ENCODE data around the gene BAZ1B.
"Not testable (repeated sequence)": the region's sequence is repeated elsewhere in the genome, so short reads cannot be mapped to it uniquely, and the experiment has no call there.

The BAZ1B gene

DNA sequence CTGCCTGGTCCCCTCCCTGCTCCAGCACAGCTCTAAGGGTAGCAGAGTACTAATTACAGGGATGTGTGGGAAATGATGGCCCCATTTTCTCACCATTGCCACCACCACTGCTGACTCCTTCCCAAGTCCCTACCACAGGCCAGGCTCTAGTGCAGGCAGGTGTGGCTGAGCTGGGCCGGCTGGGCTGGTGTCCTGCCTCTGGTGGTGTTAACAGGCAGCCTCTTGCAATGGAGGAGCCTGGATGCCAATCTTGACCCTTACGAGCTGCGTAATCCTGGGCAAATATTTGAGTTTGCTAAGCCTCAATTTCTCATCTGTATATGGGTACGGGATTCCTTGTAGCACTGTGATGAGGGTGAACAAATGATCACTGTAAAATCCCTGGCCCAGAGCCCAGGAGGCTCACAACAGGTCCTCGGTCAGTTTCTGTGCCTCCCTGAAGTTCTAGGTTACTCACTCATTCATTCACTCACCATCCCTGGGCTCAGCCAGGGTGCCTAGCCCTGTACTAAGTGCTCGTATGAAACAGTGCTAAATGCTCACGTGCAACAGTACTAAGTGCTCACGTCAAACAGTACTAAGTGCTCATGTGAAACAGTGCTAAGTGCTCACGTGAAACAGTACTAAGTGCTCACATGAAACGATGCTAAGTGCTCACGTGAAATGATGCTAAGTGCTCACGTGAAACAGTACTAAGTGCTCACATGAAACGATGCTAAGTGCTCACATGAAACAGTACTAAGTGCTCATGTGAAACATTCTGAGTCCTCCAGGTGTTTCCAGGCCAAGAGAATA, 90.9 kb downstream of the BAZ1B start:
- H3K27ac ChIP-seq (ENCODE audit: insufficient read depth, low read depth, low read length, poor library complexity, severe bottlenecking) = no peak overlapping the region

DNA sequence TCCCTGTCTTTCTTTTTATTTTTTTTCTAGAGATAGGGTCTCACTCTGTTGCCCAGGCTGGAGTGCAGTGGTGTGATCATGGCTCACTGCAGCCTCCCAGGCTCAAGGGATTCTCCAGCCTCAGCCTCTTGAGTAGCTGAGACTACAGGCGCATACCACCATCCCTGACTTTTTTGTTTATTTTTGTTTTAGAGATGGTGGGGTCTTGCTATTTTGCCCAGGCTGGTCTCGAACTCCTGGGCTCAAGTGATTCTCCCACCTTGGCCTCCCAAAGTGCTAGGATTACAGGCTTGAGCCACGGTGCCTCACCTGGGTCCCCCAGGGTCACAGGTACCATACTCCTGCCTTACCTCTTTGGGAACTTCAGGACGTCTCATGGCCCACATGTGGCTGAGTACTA, 91.6 kb downstream of the BAZ1B start:
- not testable (repeated sequence) for H3K4me3 ChIP-seq (ENCODE audit: insufficient read depth, low read depth, low read length); H3K27ac ChIP-seq (ENCODE audit: insufficient read depth, low read depth, low read length, poor library complexity, severe bottlenecking); H3K36me3 ChIP-seq (ENCODE audit: control insufficient read depth, insufficient read depth, low read length); H3K9me3 ChIP-seq (ENCODE audit: control insufficient read depth, low read length)
- Histone ChIP-seq H3K27me3 (ENCODE audit: control insufficient read depth, insufficient read depth, low read length, poor library complexity, severe bottlenecking) (peaks cover 13% of the 10 kb centered on the region), H3K4me1 (ENCODE audit: control insufficient read depth, insufficient read depth, low read length) (peaks cover 16% of the 10 kb centered on the region)
- WGBS, 2 experiments = 95% methylated on average over 4 of the region's 4 CpGs

More for the DNA sequence above, 90.9 kb downstream of the BAZ1B start:
- Histone ChIP-seq H3K4me3 (ENCODE audit: insufficient read depth, low read depth, low read length) (no peak overlapping the region), H3K36me3 (ENCODE audit: control insufficient read depth, insufficient read depth, low read length) (no peaks in the 10 kb centered on the region), H3K9me3 (ENCODE audit: control insufficient read depth, low read length) (no peaks in the 10 kb centered on the region), H3K4me1 (ENCODE audit: control insufficient read depth, insufficient read depth, low read length) (peaks cover 21% of the 10 kb centered on the region), H3K27me3 (ENCODE audit: control insufficient read depth, insufficient read depth, low read length, poor library complexity, severe bottlenecking) (peaks cover 13% of the 10 kb centered on the region)
- 92 to 94% methylated on average over 13 of the region's 13 CpGs for WGBS, 2 experiments

DNA sequence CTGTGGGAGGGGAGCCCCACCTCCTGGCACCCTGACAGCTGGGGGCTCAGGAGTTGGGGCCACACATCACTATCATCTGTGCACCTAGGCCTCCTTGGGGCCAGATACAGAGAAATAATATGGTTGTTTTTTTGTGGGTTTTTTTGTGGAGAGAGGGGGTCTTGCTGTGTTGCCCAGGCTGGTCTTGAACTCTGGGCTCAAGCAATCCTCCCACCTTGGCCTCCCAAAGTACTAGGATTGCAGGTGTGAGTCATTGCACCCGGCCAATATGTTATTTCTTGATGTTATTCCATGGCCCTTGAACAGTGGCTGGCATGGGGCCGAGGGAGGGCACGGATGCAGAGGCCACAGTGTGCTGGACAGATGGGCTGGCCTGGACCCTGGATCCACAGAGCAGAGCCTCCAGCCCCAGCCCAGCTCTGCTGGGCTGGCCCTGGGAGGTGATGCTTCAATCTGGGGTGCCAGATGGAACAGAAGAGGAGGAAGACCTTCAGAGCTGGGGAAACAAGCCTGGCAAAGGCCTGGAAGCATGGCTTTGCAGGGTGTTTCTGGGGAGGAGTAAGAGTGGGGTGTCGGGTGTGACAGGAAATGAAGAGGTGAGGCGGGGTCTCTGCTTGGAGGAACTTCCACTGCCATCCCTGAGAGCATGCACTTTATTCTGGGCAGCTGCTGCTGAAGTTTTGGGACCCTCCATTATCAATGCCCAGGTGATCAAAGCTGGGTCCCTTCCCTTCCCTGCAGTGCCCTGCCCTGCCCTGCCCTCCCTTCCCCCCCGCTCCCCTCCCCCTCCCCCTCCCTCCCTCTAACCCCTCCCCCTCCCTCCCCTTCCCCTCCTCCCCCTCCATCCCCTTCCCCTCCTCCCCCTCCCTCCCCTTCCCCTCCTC, 92.2 kb downstream of the BAZ1B start:
- H3K4me1 ChIP-seq (ENCODE audit: control insufficient read depth, insufficient read depth, low read length) = peaks cover 16% of the 10 kb centered on the region
- peak overlapping the region; percentile 62 for H3K27ac ChIP-seq (ENCODE audit: insufficient read depth, low read depth, low read length, poor library complexity, severe bottlenecking)
- WGBS, 2 experiments = 91% methylated on average over 5 of the region's 6 CpGs
- no peak overlapping the region for H3K4me3 ChIP-seq (ENCODE audit: insufficient read depth, low read depth, low read length)
- no peaks in the 10 kb centered on the region for H3K36me3 ChIP-seq (ENCODE audit: control insufficient read depth, insufficient read depth, low read length)
- peaks cover 11% of the 10 kb centered on the region for H3K27me3 ChIP-seq (ENCODE audit: control insufficient read depth, insufficient read depth, low read length, poor library complexity, severe bottlenecking)
- no peaks in the 10 kb centered on the region for H3K9me3 ChIP-seq (ENCODE audit: control insufficient read depth, low read length)

DNA sequence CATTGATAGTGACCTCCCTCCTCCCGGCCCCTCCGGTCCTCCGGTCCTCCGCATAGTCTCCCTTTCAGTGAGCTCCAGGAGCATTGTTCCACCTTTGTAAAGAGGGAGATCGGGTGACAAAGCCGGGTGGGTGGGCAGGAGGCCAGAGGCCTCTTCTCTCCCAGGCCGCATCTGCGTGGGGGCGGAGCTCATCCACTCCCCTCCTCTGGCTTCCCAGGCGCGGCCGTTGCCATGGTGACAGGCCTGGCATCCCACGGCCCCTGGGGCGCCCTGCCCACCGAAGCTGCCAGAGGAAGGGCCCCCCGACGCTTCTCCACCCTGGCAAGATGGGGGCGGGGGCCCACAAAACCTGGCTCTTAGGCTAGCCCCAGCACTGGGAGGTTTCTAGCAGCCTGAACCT, 92.9 kb downstream of the BAZ1B start:
- Histone ChIP-seq H3K27me3 (ENCODE audit: control insufficient read depth, insufficient read depth, low read length, poor library complexity, severe bottlenecking) (peaks cover 5% of the 10 kb centered on the region), H3K27ac (ENCODE audit: insufficient read depth, low read depth, low read length, poor library complexity, severe bottlenecking) (peak overlapping the region; percentile 62), H3K36me3 (ENCODE audit: control insufficient read depth, insufficient read depth, low read length) (no peaks in the 10 kb centered on the region), H3K4me1 (ENCODE audit: control insufficient read depth, insufficient read depth, low read length) (peaks cover 16% of the 10 kb centered on the region), H3K4me3 (ENCODE audit: insufficient read depth, low read depth, low read length) (no peak overlapping the region), H3K9me3 (ENCODE audit: control insufficient read depth, low read length) (no peaks in the 10 kb centered on the region)
- 2 to 5% methylated on average over 18 of the region's 18 CpGs for WGBS, 2 experiments

DNA sequence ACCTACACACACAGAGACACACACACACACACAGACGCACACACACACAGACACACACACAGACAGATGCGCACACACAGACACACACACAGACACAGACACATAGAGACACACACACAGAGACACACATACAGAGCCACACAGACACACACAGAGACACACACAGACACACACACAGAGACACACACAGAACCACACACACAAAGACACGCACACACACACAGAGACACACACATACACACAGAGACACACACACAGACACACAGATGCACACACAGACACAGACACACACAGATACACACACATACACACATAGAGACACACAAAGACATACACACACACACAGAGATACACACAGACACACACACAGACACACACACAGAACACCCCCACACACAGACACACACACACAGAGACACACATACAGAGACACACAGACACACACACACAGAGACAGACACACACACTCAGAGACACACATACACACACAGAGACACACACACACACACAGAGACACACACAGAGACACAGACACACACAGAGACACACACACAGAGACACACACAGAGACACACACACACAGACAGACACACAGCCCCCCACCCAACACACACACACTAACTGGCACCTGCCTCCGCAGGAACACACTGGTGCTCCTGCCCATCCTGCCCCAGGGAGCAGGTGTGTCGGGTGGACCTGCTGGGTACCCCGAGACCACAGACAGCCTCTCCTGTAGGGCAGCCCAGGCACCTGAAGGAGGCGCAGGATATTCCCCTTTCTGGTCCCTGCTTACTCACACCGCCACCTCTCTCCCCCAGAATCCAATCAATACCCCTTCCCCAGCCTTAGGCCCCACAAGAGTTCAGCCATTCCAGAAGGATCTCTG, 93.9 kb downstream of the BAZ1B start:
- 77 to 79% methylated on average over 8 of the region's 8 CpGs for WGBS, 2 experiments
- Histone ChIP-seq H3K27ac (ENCODE audit: insufficient read depth, low read depth, low read length, poor library complexity, severe bottlenecking) (peak overlapping the region; percentile 62), H3K36me3 (ENCODE audit: control insufficient read depth, insufficient read depth, low read length) (no peaks in the 10 kb centered on the region), H3K9me3 (ENCODE audit: control insufficient read depth, low read length) (no peaks in the 10 kb centered on the region), H3K27me3 (ENCODE audit: control insufficient read depth, insufficient read depth, low read length, poor library complexity, severe bottlenecking) (no peaks in the 10 kb centered on the region), H3K4me1 (ENCODE audit: control insufficient read depth, insufficient read depth, low read length) (peaks cover 16% of the 10 kb centered on the region), H3K4me3 (ENCODE audit: insufficient read depth, low read depth, low read length) (no peak overlapping the region)

DNA sequence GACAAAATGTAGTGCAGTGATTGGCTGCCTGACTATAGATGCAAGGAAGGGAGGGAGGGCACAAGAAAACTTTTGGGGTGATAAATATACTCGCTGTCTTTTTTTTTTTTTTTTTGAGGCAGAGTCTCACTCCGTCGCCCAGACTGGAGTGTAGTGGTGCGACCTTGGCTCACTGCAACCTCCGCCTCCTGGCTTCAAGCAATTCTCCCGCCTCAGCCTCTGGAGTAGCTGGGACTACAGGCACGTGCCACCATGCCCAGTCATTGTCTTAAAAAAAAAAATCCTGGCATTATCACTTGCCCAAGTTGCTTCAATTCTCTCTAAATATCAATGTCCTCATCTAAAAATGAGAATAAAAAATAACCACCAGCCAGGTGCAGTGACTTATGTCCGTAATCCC, 96.1 kb downstream of the BAZ1B start:
- peaks cover 16% of the 10 kb centered on the region for H3K4me1 ChIP-seq (ENCODE audit: control insufficient read depth, insufficient read depth, low read length)
- H3K4me3 ChIP-seq (ENCODE audit: insufficient read depth, low read depth, low read length) = no peak overlapping the region
- H3K36me3 ChIP-seq (ENCODE audit: control insufficient read depth, insufficient read depth, low read length) = no peaks in the 10 kb centered on the region
- H3K27ac ChIP-seq (ENCODE audit: insufficient read depth, low read depth, low read length, poor library complexity, severe bottlenecking) = no peak overlapping the region
- 92 to 93% methylated on average over 8 of the region's 8 CpGs for WGBS, 2 experiments
- H3K9me3 ChIP-seq (ENCODE audit: control insufficient read depth, low read length) = no peaks in the 10 kb centered on the region
- H3K27me3 ChIP-seq (ENCODE audit: control insufficient read depth, insufficient read depth, low read length, poor library complexity, severe bottlenecking) = no peaks in the 10 kb centered on the region

DNA sequence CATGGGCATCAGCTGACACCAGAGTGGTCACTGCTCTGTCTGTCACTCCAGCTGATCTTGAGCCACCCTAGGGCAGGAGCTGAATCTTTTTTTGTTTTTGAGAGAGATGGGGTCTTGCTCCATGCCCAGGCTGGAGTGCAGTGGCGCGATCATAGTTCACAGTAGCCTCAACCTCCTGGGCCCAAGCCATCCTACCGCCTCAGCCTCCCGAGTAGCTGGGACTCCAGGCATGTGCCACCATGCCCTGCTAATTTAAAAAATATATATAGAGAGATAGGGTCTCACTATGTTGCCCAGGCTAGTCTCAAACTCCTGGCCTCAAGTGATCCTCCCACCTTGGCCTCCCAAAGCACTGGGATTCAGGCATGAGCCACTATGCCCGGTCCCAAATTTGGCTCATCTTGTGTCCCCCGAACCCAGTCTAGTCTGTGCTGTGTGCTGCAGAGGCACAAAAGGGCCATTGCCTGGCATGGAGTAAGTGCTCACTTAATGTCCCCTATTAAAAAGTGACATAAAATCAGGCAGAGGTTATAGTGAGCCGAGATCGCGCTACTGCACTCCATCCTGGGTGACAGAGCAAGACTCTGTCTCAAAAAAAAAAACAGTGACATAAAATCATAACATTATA, 96.6 kb downstream of the BAZ1B start:
- no peak overlapping the region for H3K4me3 ChIP-seq (ENCODE audit: insufficient read depth, low read depth, low read length)
- H3K27ac ChIP-seq (ENCODE audit: insufficient read depth, low read depth, low read length, poor library complexity, severe bottlenecking) = no peak overlapping the region
- H3K4me1 ChIP-seq (ENCODE audit: control insufficient read depth, insufficient read depth, low read length) = peaks cover 16% of the 10 kb centered on the region
- no peaks in the 10 kb centered on the region for H3K36me3 ChIP-seq (ENCODE audit: control insufficient read depth, insufficient read depth, low read length)
- H3K27me3 ChIP-seq (ENCODE audit: control insufficient read depth, insufficient read depth, low read length, poor library complexity, severe bottlenecking) = no peaks in the 10 kb centered on the region
- H3K9me3 ChIP-seq (ENCODE audit: control insufficient read depth, low read length) = no peaks in the 10 kb centered on the region
- WGBS, 2 experiments = 84 to 87% methylated on average over 9 of the region's 9 CpGs

DNA sequence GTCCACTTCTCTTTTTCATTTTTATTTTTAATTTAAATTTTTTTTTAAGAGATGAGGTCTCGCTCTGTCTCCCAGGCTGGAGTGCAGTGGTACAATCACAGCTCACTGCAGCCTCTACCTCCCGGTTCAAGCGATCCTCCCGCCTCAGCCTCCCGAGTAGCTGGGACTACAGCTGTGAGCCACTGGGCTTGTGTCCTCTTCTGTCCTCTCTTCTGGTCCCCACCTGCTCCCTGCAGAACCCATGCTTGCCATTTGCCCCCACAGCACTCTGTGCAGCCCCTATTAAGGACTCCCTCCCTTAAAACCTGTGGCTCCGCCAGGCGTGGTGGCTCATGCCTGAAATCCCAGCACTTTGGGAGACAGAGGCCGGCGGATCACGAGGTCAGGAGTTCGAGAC, 97.6 kb downstream of the BAZ1B start:
- Histone ChIP-seq H3K4me3 (ENCODE audit: insufficient read depth, low read depth, low read length) (no peak overlapping the region), H3K27me3 (ENCODE audit: control insufficient read depth, insufficient read depth, low read length, poor library complexity, severe bottlenecking) (no peaks in the 10 kb centered on the region), H3K27ac (ENCODE audit: insufficient read depth, low read depth, low read length, poor library complexity, severe bottlenecking) (no peak overlapping the region), H3K4me1 (ENCODE audit: control insufficient read depth, insufficient read depth, low read length) (peaks cover 11% of the 10 kb centered on the region), H3K36me3 (ENCODE audit: control insufficient read depth, insufficient read depth, low read length) (no peaks in the 10 kb centered on the region), H3K9me3 (ENCODE audit: control insufficient read depth, low read length) (no peaks in the 10 kb centered on the region)
- WGBS, 2 experiments = 91 to 93% methylated on average over 11 of the region's 11 CpGs

DNA sequence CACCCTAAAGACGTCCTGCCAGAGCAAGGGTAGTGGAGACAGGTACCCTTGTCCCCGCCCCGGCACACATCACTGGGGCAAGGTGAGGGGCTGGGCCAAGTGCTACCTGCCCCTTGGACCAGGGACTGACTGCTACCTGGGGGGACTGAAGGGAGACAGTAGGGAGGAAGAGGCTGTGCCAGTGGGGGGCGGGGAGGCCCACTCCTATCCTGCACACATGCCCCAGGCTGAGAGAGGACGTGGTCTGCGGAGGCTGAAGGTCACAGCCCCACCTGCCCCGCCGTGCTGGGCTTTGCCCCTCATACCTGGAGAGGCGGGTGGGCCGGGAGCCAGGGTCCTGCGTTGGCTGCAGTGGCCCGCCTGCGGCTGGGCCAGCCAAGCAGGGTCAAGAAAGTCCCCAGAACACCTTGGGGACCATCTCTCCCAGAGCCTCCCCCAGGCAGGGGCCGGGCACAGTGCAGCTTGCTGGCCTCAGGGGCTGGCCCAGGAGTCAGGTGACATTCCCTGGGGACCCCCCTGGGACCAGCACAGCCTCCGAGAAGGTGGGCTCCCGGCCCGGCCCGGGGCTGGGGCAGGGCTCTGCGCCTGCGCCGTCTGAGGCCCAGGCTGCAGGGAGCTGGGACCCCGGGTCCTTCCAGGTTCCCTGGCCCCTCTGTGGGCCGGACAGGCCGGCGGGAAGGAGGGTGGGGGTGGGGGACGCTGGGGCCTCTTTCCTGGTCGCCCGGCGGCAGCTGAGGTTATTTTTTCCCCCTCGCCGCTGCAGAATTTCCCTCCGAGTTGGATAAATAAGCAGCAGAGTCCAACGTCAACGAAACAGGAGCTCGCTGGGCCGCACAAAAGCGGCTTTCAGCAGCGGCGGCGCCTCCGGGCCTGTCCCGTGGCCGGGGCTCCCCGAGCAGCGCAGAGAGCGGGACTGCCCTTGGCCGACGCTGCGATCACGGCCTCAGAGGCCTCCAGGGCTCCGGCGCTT, 98.3 kb downstream of the BAZ1B start:
- H3K4me3 ChIP-seq (ENCODE audit: insufficient read depth, low read depth, low read length) = no peak overlapping the region
- WGBS, 2 experiments = 64 to 65% methylated on average over 50 to 52 of the region's 52 CpGs
- H3K4me1 ChIP-seq (ENCODE audit: control insufficient read depth, insufficient read depth, low read length) = peaks cover 9% of the 10 kb centered on the region
- no peaks in the 10 kb centered on the region for H3K27me3 ChIP-seq (ENCODE audit: control insufficient read depth, insufficient read depth, low read length, poor library complexity, severe bottlenecking)
- no peaks in the 10 kb centered on the region for H3K9me3 ChIP-seq (ENCODE audit: control insufficient read depth, low read length)
- H3K27ac ChIP-seq (ENCODE audit: insufficient read depth, low read depth, low read length, poor library complexity, severe bottlenecking) = no peak overlapping the region
- H3K36me3 ChIP-seq (ENCODE audit: control insufficient read depth, insufficient read depth, low read length) = no peaks in the 10 kb centered on the region

All from ectodermal cell (in vitro differentiated cells).